PC-3 (cell line): ENCODE measurements around the gene SCN2B. TPM values are rescaled to one million over a fixed set of nuclear protein-coding genes. Genes with fewer than 3 reads are reported as not detected.

Experiments used
- ATAC-seq: fragments of 200-7000 bp; cut with Tn5 transposase; 2 replicates; pipeline ENCODE4 v1.9.1; 2020; ENCODE audit warnings: mild to moderate bottlenecking, moderate library complexity
- BruUV-seq: library from RNA; stranded (reverse); fragments of 400-500 nt; replicated peaks from 2 replicates; lab custom pipeline; 2021; lab: Mats Ljungman, UMichigan
- CTCF ChIA-PET: fragments of 300-600 bp; sonication (Branson Sonifier 250); formaldehyde crosslinking; loops from one replicate; lab custom pipeline; 2022; ENCODE audit warnings: antibody characterized with exemption; lab: Charles Lee
- POLR2A ChIA-PET: fragments of 300-600 bp; sonication (Branson Sonifier 250); formaldehyde crosslinking; loops from one replicate; lab custom pipeline; 2022; ENCODE audit warnings: antibody characterized with exemption; ENCODE audit not compliant: unreplicated experiment; lab: Charles Lee
- DNase-seq: peaks from one replicate; pipeline ENCODE4 v3.0.0-alpha.2; 2015
- H2AFZ ChIP-seq: fragments of 300-600 bp; sonication (generic); 2 replicates; pipeline ENCODE4 v1.6.0; 2016; ENCODE audit warnings: antibody characterized with exemption, low read length
- H3F3A ChIP-seq: fragments of 300-600 bp; sonication (generic); one replicate; pipeline ENCODE4 v1.6.0; 2017; ENCODE audit warnings: antibody characterized with exemption, low read length, control low read depth, mild to moderate bottlenecking; ENCODE audit not compliant: unreplicated experiment
- H3K27ac ChIP-seq: fragments of 300-600 bp; sonication (generic); 2 replicates; pipeline ENCODE4 v1.5.1; 2016; ENCODE audit warnings: mild to moderate bottlenecking, low read length
- H3K27me3 ChIP-seq: fragments of 300-600 bp; sonication (generic); 2 replicates; pipeline ENCODE4 v1.6.1; 2016; ENCODE audit warnings: low read length, mixed read lengths
- H3K36me3 ChIP-seq: fragments of 300-600 bp; sonication (generic); 2 replicates; pipeline ENCODE4 v1.6.1; 2016; ENCODE audit warnings: low read depth, mixed run types, low read length, mixed read lengths
- H3K4me1 ChIP-seq: fragments of 300-600 bp; sonication (generic); 2 replicates; pipeline ENCODE4 v1.5.1; 2016; ENCODE audit warnings: low read length; ENCODE audit not compliant: insufficient read depth
- H3K4me2 ChIP-seq: fragments of 300-600 bp; sonication (generic); 2 replicates; pipeline ENCODE4 v1.6.0; 2016; ENCODE audit warnings: low read length
- H3K4me3 ChIP-seq: fragments of 300-600 bp; sonication (generic); 2 replicates; pipeline ENCODE4 v1.5.1; 2016; ENCODE audit warnings: mild to moderate bottlenecking, low read length, mixed read lengths
- H3K79me2 ChIP-seq: fragments of 300-600 bp; sonication (generic); 2 replicates; pipeline ENCODE4 v1.6.1; 2017; ENCODE audit warnings: low read length, mixed read lengths
- H3K9ac ChIP-seq: fragments of 300-600 bp; sonication (generic); 2 replicates; pipeline ENCODE4 v1.6.0; 2016; ENCODE audit warnings: mild to moderate bottlenecking, low read length
- H3K9me2 ChIP-seq: fragments of 300-600 bp; sonication (generic); replicated peaks from 2 replicates; pipeline ENCODE4 v1.6.1; 2016; ENCODE audit warnings: mixed run types, low read length, mixed read lengths
- H3K9me3 ChIP-seq: fragments of 300-600 bp; sonication (generic); 2 replicates; pipeline ENCODE4 v1.6.1; 2016; ENCODE audit warnings: low read length, mixed read lengths
- H4K20me1 ChIP-seq: fragments of 300-600 bp; sonication (generic); 2 replicates; pipeline ENCODE4 v1.6.1; 2016; ENCODE audit warnings: low read length, mixed read lengths
- EZH2 ChIP-seq: fragments of 300-600 bp; sonication (generic); IDR thresholded peaks from one replicate; pipeline ENCODE4 v1.6.1; 2017; ENCODE audit warnings: antibody characterized with exemption, mild to moderate bottlenecking, low read length; ENCODE audit not compliant: unreplicated experiment
- EZH2phosphoT487 ChIP-seq: fragments of 300-600 bp; sonication (generic); IDR thresholded peaks from 2 replicates; pipeline ENCODE4 v1.6.1; 2018; ENCODE audit warnings: mild to moderate bottlenecking, antibody characterized with exemption, low read length, borderline replicate concordance
- intact Hi-C: fragments of 100-400 bp; cut with micrococcal nuclease; formaldehyde crosslinking; loops from 2 replicates; pipeline ENCODE4 v1.9.0; 2023
- total RNA-seq: library from RNA; depleted of rRNA; stranded (reverse); fragments of >200 nt; gene quantifications from 2 replicates; pipeline ENCODE4 v1.2.3, GENCODE V29; 2014
- TF ChIP-seq, protein P1 (sequence below): fragments of 300-600 bp; sonication (generic); conservative IDR thresholded peaks from 2 replicates; pipeline ENCODE4 v1.5.1; 2017; ENCODE audit warnings: antibody characterized with exemption, low read depth, mild to moderate bottlenecking, low read length

Gene SCN2B
- total RNA-seq, 1 experiment from 2014 or later: not detected

DNA sequence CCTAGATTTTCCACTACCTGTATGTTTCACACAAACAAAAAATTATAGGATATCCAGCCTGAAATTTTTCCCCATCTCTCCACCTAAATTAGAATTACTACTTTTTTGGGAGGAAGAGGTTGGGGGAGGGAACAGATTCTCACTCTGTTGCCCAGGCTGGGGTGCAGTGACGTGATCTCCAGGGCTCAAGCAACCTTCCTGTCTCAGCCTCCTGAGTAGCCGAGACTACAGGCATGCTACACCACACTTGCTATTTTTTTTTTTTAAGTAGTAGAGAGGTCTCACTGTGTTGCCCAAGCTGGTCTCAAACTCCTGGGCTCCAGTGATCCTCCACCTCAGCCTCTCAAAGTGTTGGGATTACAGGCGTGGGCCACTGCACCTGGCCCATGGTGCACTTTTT, 38.8 kb upstream of the SCN2B start:
- Histone ChIP-seq H3K4me1 (peaks cover 9% of the 10 kb centered on the region; the same call in 1 of the 2 replicates), H4K20me1 (no peaks in the 10 kb centered on the region), H3K4me3 (no peak overlapping the region), H3F3A (no peaks in the 10 kb centered on the region), H3K36me3 (no peaks in the 10 kb centered on the region), H3K27me3 (no peaks in the 10 kb centered on the region), H3K27ac (no peak overlapping the region), H3K9me2 (no peaks in the 10 kb centered on the region), H3K9ac (no peak overlapping the region), H3K9me3 (no peaks in the 10 kb centered on the region), H2AFZ (no peak overlapping the region), H3K4me2 (no peak overlapping the region), H3K79me2 (no peaks in the 10 kb centered on the region)
- TF ChIP-seq EZH2phosphoT487 (no peak), EZH2 (no peak)
- TF ChIP-seq, protein P1, sequence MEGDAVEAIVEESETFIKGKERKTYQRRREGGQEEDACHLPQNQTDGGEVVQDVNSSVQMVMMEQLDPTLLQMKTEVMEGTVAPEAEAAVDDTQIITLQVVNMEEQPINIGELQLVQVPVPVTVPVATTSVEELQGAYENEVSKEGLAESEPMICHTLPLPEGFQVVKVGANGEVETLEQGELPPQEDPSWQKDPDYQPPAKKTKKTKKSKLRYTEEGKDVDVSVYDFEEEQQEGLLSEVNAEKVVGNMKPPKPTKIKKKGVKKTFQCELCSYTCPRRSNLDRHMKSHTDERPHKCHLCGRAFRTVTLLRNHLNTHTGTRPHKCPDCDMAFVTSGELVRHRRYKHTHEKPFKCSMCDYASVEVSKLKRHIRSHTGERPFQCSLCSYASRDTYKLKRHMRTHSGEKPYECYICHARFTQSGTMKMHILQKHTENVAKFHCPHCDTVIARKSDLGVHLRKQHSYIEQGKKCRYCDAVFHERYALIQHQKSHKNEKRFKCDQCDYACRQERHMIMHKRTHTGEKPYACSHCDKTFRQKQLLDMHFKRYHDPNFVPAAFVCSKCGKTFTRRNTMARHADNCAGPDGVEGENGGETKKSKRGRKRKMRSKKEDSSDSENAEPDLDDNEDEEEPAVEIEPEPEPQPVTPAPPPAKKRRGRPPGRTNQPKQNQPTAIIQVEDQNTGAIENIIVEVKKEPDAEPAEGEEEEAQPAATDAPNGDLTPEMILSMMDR: no peak
- ChIA-PET POLR2A (no interaction called here), CTCF (no interaction called here)
- no TSS peak for BruUV-seq
- ATAC-seq (no peak), DNase-seq (no peak)
- intact Hi-C loops: no loop called here

DNA sequence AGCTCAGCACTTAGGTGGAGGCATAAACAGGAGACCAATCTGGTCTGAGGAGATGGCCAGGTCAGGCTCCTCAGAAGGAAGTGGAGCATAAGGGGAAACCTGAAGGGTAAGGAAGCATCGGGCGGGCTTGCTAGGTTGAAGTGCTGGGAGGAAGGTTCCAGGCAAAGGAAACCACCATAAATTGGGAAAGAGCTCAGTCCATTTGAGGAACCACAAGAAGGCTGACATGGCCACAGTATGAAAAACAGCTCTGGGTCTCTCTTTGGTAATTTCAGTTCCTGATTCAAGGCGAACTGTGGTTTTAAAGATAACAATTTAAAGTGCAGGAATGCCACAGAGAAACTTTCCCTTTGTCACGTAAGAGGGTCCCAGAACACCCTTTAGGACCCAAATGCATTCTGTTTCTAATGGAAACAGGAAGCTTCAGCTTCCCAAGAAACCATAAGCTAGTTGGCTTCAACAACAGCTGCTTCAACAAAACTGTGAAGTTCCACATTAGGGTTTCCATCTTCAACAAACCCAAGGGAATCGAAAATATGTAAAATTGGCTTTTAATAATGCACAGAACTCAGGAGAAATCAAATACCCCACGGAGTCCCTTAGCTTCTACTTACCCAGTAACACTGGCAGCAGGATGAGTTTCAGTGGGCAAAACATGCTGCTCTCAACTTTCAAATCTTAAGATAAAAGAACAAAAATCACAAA, 37.9 kb upstream of the SCN2B start:
- no peak for TF ChIP-seq EZH2
- no peak for TF ChIP-seq EZH2phosphoT487
- TF ChIP-seq, protein P1: no peak
- ChIA-PET POLR2A (interaction anchor here (0.6 kb wide), 1 partner anchor 33 kb away, joined by 3 read pairs; no protein-coding TSS in a partner anchor), CTCF (interaction anchor here (0.7 kb wide), 1 partner anchor 65 kb away, joined by 3 read pairs; no protein-coding TSS in a partner anchor)
- no peaks in the 10 kb centered on the region for H3K27me3 ChIP-seq
- intact Hi-C loops: no loop called here
- H3K27ac ChIP-seq: no peak overlapping the region
- no peaks in the 10 kb centered on the region for H3F3A ChIP-seq
- no peak for DNase-seq
- H3K4me3 ChIP-seq: no peak overlapping the region
- no peaks in the 10 kb centered on the region for H3K79me2 ChIP-seq
- no TSS peak for BruUV-seq
- no peaks in the 10 kb centered on the region for H3K9me3 ChIP-seq
- H3K4me2 ChIP-seq: no peak overlapping the region
- no peak overlapping the region; the same call in 1 of the 2 replicates for H2AFZ ChIP-seq
- H3K36me3 ChIP-seq: no peaks in the 10 kb centered on the region
- no peaks in the 10 kb centered on the region for H4K20me1 ChIP-seq
- H3K9ac ChIP-seq: no peak overlapping the region
- peaks cover 9% of the 10 kb centered on the region; the same call in 1 of the 2 replicates for H3K4me1 ChIP-seq
- no peak for ATAC-seq
- H3K9me2 ChIP-seq: no peaks in the 10 kb centered on the region

DNA sequence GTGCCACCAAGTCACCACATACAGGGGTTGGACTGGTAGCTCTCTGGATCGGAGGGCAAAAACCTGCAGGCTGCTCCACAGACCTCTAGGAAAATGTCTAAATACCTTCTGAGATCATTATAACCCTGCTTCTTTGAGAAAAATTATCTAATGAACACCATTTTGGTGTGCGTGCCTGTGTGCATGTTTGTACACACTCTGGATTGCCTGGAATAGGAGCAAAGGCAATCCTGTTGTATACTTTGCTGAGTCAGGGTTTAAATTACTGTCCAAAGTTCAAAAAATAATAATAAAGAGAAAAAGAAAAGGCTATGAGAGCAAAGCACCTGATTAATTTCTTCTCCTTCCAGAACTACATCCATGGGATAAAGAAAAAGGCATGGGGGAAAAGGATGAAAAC, 37.3 kb upstream of the SCN2B start:
- Histone ChIP-seq H3F3A (no peaks in the 10 kb centered on the region), H3K36me3 (no peaks in the 10 kb centered on the region), H3K27me3 (peaks cover 6% of the 10 kb centered on the region; the same call in 1 of the 2 replicates), H3K4me3 (no peak overlapping the region), H3K27ac (no peak overlapping the region), H3K9me3 (no peaks in the 10 kb centered on the region), H3K79me2 (no peaks in the 10 kb centered on the region), H3K4me2 (no peak overlapping the region), H3K9me2 (no peaks in the 10 kb centered on the region), H3K4me1 (peaks cover 9% of the 10 kb centered on the region; the same call in 1 of the 2 replicates), H2AFZ (no peak overlapping the region; the same call in 1 of the 2 replicates), H4K20me1 (no peaks in the 10 kb centered on the region), H3K9ac (no peak overlapping the region)
- ChIA-PET POLR2A (no interaction called here), CTCF (interaction anchor here (0.7 kb wide), 1 partner anchor 65 kb away, joined by 3 read pairs; no protein-coding TSS in a partner anchor)
- no peak for DNase-seq
- no TSS peak for BruUV-seq
- ATAC-seq: no peak
- TF ChIP-seq EZH2 (no peak), EZH2phosphoT487 (no peak)
- intact Hi-C loops: no loop called here
